NCI-H2227 (cell line): ENCODE results near the gene R3HDM2.
"Not testable (repeated sequence)": the region's sequence is repeated elsewhere in the genome, so short reads cannot be mapped to it uniquely, and the experiment has no call there.

Experiments used
- DNase-seq: peaks from one replicate; lab custom pipeline; 2025; ENCODE audit not compliant: unreplicated experiment; lab: John Stamatoyannopoulos, UW

R3HDM2 gene

DNA sequence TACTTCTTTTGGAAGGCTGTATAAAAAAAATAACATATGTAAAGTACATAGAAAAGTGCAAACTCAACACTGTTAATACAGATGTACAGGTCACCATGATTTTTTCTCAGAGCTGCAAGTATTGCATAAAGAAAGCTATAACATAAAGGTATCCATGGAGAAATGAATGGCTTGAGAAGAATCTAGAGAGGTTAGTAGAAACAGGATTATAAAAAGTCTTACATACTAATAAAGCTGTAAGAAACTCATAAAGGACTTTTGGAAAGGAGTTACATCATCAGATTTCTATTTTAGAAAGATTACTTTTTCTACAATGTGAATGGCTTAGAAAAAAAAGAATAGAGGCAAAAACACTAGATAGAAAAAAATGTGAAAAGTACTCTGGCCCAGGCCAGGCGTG lies 46.4 kb downstream of the R3HDM2 start:
- no peak for DNase-seq

DNA sequence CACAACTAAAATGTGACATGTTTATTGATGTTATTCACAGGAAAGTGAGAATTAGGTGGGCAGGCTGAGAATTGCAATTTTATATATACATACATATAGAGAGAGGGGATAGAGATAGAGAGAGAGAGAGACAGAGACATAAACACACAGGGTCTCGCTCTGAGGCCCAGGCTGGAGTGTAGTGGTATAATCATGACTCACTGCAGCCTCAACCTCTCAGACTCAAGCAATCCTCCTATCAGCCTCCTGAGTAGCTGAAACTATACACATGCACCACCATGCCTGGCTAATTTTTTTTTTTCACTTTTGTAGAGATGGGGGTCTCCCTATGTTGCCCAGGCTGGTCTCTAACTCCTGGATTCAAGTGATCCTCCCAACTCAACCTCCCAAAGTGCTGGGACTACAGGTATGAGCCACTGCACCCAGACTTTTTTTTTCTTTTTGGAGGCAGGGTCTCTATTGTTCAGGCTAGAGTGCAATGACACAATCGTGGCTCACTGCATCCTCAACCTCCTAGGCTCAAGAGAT lies 49.1 kb downstream of the R3HDM2 start:
- DNase-seq = no peak

DNA sequence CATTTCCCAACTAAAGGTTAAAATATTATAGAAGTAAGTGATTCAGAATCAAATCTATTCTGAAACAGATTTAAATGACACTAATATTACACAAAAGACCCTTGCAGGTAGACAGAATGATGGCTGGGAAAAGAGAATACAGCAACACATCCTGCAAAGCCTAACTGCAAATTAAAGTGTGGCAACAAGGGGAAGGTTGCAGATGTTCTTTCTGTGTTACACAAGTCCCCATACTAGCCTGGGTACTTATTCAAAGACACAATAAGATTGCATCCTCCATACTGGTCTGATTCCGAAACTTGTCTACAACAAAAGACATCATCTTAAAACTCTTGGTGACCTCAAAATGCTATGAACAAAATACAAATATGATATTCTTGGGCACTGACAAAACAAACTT lies 50.5 kb downstream of the R3HDM2 start:
- DNase-seq = no peak

DNA sequence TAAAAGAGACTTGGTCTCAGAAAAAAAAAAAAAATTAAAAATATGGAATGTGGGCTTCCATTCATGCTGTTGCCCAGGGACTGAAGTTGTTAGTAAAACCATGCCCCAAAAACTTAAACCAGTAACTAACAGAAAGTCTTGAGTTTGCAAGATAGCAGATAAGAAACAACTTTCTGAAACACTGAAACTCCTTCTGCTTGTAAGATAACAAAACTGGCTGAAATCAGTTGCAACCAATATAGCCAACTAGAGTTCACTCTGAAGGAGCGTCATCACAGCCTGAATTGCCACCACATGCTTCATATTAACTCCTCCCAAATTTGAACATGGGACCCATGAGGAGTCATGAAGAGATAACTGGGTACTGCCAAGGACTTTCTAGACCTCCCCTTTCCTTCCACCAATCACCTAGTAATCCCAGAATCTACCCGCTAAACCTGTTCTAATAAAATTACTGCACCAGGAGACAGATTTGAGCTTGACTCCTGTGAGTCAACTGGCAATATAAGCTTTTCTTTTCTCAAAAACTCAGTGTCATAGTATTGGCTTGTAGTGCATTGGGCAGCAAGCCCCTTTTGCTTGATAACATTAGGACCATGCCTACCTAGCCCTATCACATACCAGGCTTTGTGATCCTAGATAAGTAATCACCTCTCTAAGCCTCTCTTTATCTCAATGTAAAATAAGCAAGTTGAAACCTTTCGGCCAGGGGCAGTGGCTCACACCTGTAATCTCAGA lies 53.6 kb downstream of the R3HDM2 start:
- no peak for DNase-seq

DNA sequence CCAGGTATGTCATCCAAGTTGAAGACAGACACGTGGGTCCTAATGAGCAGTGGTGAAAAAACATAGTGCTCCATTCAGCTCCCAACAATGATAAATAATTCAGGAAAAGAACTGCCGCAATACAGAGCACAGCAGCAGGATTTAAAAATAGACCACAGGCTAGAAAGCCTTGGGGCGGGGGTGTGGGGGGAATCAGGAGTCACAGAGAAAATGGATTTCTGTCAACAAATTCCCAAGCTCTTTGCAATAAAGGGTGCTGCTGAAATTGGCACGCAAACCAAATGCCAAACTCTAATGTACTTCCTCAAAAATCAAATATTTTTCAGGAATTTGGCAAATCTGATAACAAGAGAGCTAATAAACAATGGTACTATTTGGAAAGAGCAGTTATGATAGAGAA lies 58.6 kb downstream of the R3HDM2 start:
- DNase-seq = no peak

DNA sequence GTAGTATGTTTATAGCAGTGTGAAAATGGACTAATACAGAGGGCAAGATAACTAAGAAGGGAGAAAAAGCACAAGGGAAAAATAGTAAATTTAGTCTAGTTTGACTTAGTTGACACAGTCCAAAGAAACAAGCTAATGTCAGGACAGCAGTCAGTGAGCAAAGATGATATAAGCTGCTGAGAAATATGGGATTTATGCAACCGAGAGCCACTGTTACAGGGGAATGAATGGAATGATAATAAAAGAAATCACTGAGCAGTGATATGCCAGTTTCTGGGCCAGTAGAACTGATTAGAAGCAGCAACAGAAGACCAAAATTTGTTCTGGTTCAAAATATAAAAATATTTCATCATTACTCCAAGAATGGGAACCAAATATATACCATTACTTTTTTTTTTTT lies 60.1 kb downstream of the R3HDM2 start:
- DNase-seq = no peak

DNA sequence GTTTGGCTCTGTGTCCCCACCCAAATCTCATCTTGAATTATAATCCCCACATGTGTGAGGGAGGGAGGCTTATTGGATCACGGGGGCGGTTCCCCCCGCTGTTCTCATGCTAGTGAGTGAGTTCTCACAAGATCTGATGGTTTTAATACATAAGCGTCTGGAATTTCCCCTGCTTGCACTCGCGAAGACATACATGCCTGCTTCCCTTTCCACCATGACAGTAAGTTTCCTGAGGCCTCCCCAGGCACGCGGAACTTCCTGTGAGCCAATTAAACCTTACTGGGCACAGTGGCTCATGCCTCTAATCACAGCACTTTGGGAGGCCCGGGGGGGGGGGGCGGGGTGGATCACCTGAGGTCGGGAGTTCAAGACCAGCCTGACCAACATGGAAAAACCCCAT lies 60.8 kb downstream of the R3HDM2 start:
- no peak for DNase-seq

DNA sequence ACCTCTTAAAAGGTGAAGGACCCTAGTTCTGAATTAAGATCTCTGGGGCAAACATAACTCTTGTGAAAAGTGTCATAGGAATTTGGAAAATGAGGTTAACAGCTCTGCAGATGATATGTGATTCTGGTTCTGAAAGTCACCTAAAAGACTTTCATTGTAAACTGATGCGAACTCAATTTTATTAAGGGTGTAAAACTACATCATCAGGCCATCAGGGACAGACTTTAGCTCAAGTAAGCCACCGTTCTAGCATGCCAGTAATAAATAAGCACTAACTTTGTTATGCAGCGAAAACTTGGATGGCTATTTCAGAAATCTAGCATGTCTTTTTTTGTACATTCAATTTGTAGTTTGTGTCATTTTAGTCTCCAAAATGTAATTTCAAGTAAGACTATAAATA lies 61.6 kb downstream of the R3HDM2 start:
- no peak for DNase-seq

DNA sequence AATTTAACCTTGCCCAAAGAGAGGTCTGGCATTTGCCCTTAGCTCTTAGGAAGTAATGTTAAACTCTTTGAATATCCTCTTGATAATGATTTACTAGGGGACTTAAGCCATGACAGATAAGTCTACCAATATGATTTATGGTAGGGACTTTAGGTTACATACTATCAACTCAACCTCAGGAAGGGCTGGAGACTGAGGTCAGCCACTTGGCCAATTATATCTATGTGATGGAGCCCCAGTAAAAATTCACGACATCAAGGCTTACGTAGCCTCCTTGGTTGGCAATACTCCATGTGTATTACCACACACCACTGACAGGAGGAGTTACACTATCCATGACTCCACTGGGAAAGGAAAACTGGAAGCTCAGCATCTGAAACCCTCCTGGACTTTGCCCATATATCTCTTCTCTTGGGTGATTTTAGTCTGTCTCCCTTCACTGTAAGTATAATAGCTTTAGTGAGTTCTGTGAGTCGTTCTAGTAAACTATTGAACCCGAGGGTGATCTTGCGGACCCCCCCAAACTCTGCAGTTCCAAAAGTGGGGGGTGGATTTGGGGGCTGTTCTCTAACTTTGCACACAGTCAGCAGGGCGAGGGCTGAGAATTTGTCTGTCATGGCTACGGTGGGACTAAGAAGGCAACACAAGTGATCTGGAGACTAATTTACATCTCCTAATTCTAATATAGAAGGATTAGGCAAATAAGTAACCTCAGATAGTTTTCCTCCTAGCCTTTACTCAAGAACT lies 62.3 kb downstream of the R3HDM2 start:
- no peak for DNase-seq

DNA sequence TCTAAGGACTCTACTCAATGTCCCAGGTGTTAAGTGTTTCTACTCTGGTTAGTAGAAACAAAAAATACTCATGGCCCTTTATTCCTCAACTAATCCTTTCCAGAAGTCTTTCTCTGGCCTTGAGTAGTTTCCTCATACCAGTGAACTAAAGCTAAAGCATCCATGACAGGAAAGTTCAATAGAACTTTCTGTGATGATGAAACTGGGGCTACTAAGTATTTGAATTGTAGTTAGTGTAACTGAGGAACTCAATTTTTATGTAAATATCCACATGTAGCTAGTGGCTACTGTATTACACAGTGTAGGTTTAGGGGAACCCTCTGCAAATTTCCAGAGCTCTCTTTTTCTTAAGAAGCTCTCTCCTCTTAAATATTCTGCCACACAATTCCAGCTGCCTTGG lies 63.7 kb downstream of the R3HDM2 start:
- DNase-seq = no peak

DNA sequence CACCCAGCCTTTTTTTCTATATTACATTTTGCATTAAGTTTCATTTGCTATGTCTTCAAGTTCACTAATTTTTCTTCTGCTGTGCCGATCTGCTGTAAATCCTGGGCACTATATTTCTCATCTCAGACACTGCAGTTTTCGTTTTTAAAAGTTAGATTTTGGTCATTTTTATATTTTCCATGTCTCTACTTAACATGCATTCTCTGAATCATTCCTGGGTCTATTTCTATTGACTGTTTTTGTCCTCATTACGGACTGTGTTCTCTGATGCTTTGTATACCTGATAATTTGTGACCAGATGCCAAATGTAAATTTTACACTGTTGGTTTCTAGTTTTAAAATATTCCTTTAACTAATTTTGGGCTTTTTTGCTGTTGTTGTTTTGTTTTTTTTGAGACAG lies 64.5 kb downstream of the R3HDM2 start:
- no peak for DNase-seq

DNA sequence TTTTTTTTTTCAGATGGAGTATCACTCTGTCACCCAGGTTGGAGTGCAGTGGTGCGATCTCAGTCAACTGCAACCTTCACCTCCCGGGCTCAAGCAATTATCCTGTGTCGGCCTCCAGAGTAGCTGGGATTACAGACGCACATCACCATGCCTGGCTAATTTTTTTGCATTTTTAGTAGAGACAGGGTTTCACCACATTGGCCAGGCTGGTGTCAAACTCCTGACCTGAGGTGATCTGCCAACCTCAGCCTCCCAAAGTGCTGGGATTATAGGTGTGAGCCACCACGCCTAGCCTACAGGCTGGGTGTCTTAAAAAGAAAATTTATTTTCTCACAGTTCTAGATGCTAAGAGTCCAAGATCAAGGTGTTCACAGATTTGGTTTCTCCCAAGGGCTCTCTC lies 66.7 kb downstream of the R3HDM2 start:
- not testable (repeated sequence) for DNase-seq

DNA sequence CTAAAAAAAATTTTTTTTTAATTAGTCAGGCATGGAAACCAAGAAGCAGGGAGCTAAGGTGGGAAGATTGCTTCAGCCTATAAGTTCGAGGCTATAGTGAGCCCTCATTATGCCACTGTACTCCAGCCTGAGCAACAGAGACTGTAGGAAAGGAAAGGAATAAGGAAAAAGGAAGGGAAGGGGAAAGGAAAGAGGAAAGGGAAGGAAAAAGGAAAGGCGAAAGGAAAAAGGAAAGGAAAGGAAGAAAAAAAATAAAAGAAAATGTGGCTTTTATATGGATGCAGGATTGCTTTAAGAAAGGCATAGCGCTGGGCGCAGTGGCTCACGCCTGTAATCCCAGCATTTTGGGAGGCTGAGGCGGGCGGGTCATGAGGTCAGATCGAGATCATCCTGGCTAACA lies 70.4 kb downstream of the R3HDM2 start:
- no peak for DNase-seq

DNA sequence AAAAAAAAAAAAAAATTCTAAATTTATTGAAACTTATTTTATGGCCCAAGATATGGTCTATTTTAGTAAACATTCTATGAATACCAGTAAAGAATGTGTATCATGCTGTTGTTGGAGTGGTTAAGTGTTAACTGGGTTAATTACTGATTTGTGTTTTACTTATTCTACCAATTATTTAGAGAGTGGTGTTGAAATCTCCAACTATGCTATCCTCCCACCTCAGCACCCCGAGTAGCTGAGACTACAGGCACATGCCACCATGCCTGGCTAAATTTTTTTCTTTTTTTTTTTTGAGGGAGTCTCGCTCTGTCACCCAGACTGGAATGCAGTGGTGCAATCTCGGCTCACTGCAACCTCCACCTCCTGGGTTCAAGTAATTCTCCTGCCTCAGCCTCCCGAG lies 72.2 kb downstream of the R3HDM2 start:
- DNase-seq = no peak

DNA sequence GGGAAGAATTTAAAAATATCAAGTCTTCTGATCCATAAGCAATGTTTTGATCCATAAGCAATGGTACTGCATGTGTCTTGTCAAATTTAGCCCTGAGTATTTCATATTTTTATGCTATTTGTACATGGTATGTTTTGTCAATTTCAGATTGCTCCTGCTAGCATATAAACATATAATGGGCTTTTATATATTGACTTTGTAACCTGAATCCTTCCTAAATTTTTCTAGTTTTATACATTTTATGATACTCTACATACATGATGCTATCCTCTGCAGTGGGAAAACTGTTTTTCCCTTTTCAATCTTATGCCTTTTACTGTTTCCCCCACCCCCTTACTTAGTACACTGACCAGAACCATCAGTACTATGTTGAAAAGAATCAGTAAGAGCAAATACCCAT lies 75.1 kb downstream of the R3HDM2 start:
- no peak for DNase-seq

DNA sequence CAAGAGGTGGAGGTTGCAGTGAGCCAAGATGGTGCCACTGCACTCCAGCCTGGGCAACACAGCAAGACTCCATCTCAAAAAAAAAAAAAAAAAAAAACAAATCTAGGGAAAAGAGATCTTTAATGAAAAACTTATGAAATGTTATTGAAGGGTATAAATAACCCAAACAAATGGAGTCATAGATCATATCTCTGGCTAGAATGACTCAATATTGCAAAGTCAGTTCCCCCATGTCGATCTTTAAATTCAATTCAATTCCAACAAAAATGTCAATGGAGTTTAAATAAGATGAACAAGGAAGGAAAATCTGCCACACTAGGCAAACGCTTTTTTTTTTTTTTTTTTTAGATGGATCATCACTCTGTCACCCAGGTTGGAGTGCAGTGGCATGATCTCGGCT lies 78.7 kb downstream of the R3HDM2 start:
- no peak for DNase-seq

DNA sequence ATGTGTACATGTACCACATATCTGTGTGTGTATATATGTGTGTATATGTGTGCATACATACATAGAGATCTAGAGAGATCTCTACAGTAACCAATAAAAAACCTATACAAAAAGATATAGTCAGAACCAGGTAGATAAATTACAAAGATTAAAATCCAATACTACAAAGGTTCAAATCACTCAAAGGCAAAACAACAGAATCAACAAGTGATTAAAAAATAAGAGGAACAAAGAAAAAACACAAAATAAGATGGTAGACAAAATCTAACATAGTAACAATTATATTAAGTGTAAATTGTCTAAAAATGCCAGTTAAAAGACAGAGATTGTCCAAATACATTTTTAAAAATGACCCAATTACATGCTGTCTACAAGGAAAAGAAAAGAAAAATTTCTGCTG lies 83.6 kb downstream of the R3HDM2 start:
- DNase-seq = no peak

DNA sequence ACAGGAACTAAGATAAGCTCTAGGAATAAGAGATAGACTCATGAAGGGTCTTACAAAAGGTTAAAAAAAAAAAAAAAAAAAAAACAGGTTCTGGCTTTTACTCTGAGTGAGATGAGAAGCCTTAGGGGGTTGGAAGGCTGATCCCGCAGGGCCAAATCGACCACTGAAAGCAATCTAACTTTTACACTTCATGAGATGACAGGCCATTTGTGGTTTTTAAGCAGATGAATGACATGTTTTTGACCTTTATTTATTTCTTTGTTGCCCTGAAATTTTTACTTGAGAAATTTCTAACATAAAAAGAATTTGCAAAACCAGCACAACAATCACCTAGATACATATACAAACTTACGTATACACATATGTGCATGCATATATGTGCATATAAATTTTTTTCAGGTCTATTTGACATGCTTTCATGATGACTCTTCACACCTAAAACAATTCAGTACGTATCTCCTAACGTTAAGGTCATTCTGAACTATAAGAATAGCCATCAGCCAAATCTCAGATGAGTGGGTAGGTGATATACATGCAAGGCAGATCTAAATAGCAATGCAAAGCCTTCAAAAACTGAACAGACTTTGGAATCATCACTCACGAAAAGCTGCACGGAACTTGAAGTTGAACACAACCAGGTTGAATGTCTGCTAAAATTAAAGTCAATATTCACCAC lies 87.0 kb downstream of the R3HDM2 start:
- DNase-seq = no peak

DNA sequence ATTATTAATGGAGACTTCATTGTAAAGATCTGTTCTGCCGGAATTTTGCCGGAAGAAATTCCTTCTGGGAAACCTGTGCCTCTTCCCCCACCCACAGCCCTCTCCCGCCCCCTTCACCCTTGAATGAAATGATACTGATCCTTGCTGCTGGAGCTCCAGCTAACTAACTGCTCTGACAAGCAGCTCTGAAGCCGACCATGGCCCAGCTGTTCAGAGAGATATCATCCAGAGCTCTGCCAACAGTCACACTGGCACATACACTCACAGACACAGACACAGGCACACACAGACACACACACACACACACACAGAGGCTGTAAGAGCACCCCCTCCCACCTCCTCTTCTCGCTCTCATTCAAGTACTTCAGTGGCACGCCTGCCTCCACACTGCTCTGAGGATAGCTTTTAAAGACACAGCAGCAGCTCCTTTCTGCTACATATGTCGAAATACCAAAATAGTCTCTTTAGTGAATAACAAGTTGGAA lies 88.6 kb downstream of the R3HDM2 start:
- DNase-seq = peak; percentile 76

DNA sequence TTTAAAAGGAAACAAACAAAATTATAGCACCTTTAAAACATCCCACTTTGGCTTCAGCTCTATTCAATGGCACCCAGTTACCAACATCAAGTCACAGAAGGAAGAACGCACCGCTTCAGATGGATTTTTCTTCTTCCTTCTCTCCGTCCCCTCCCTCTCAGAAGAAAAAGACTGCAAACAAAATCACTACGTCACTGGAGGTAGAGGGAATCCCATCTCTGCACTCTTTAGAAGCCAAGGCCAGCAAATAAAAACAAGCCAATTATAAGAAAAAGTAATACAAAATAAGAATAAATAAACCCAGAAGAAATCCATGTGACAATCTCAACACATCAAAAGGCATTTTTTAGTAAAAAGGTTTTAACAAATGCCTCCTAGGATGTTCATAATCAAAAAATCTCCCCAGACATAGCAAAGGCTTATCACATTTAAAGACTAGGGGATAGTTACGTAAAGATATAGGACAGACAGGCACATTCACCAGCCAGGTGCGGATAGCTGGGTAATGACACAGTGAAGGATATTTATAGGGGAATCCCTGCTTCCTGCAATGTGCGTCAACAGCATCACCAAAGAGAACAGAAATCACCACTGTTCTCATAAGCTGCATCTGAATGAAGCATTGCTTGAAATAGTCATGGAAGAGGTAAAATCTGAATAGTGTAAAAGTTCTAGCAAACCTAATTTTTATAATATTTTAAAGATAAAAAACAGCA lies 89.4 kb downstream of the R3HDM2 start:
- DNase-seq = peak; percentile 13

DNA sequence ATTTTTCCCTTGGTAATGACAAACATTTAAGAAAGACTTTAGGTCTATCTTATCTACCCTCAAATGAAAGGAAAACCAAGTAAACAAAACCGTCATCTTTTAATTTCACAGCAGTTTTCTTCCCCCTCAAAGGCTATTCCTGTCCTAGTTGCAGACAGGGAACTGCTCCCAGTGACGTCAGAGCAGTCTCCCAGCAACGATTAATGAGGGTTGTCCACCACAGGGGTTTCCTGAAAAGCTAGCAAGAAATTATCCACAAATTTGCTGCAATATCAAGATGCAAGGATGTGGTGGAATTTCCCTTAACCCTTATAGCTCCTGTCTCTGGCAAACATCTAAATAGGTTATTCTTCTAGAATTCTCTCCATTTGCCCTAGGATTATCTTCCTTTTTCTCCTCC lies 90.7 kb downstream of the R3HDM2 start:
- DNase-seq = peak; percentile 22
